Hepatocyte (in vitro differentiated cells): ENCODE measurements around the gene CRISP1. TPM values are rescaled to one million over a fixed set of nuclear protein-coding genes. Genes with fewer than 3 reads are reported as not detected.
"Not testable (repeated sequence)": the region's sequence is repeated elsewhere in the genome, so short reads cannot be mapped to it uniquely, and the experiment has no call there.

ENCODE experiments used
- DNase-seq: peaks from one replicate; pipeline ENCODE4 v3.0.0-alpha.2; 2016; ENCODE audit warnings: low spot score
- H2AFZ ChIP-seq: fragments of 200-600 bp; sonication (generic); 2 replicates; pipeline ENCODE4 v1.6.0; 2016; ENCODE audit warnings: antibody characterized with exemption, mild to moderate bottlenecking
- H3K27ac ChIP-seq: fragments of 200-600 bp; sonication (generic); 2 replicates; pipeline ENCODE4 v1.5.1; 2016; ENCODE audit warnings: mild to moderate bottlenecking
- H3K27me3 ChIP-seq: fragments of 200-600 bp; sonication (generic); 2 replicates; pipeline ENCODE4 v1.6.1; 2016
- H3K36me3 ChIP-seq: fragments of 200-600 bp; sonication (generic); replicated peaks from 2 replicates; pipeline ENCODE4 v1.5.1; 2016; ENCODE audit warnings: low read depth; ENCODE audit not compliant: insufficient read depth
- H3K4me1 ChIP-seq: fragments of 200-600 bp; sonication (generic); 2 replicates; pipeline ENCODE4 v1.5.1; 2016; ENCODE audit warnings: mild to moderate bottlenecking, moderate library complexity; ENCODE audit not compliant: insufficient read depth
- H3K4me2 ChIP-seq: fragments of 200-600 bp; sonication (generic); 2 replicates; pipeline ENCODE4 v1.6.0; 2016
- H3K4me3 ChIP-seq: fragments of 200-600 bp; sonication (generic); 2 replicates; pipeline ENCODE4 v1.5.1; 2016; ENCODE audit warnings: mild to moderate bottlenecking
- H3K79me2 ChIP-seq: fragments of 200-600 bp; sonication (generic); 2 replicates; pipeline ENCODE4 v1.6.0; 2017; ENCODE audit warnings: mild to moderate bottlenecking
- H3K9me2 ChIP-seq: fragments of 200-600 bp; sonication (generic); replicated peaks from 2 replicates; pipeline ENCODE4 v1.6.0; 2017; ENCODE audit warnings: mild to moderate bottlenecking; ENCODE audit not compliant: insufficient read depth
- H3K9me3 ChIP-seq: fragments of 200-600 bp; sonication (generic); 2 replicates; pipeline ENCODE4 v1.5.1; 2016; ENCODE audit warnings: low read depth, mild to moderate bottlenecking
- H4K20me1 ChIP-seq: fragments of 200-600 bp; sonication (generic); 2 replicates; pipeline ENCODE4 v1.6.0; 2016; ENCODE audit warnings: mild to moderate bottlenecking; ENCODE audit not compliant: insufficient read depth, poor library complexity, severe bottlenecking
- CTCF ChIP-seq: fragments of 200-600 bp; sonication (generic); IDR thresholded peaks from 2 replicates; pipeline ENCODE4 v1.5.1; 2016; ENCODE audit warnings: antibody characterized with exemption, mild to moderate bottlenecking; ENCODE audit not compliant: poor library complexity
- EZH2 ChIP-seq: fragments of 200-600 bp; sonication (generic); IDR thresholded peaks from 2 replicates; pipeline ENCODE4 v1.6.1; 2016; ENCODE audit warnings: antibody characterized with exemption, mild to moderate bottlenecking, borderline replicate concordance
- EZH2phosphoT487 ChIP-seq: fragments of 200-600 bp; sonication (generic); IDR thresholded peaks from one replicate; pipeline ENCODE4 v1.6.1; 2018; ENCODE audit warnings: antibody characterized with exemption, mild to moderate bottlenecking, low read depth, moderate library complexity; ENCODE audit not compliant: unreplicated experiment, severe bottlenecking
- WGBS: methylation state at CpG from one replicate; pipeline ENCODE4 v1.1.6; 2016; ENCODE audit warnings: low lambda C conversion rate; ENCODE audit errors: missing lambda C conversion rate; 5-methylcytosine and 5-hydroxymethylcytosine counted together
- polyA plus RNA-seq: library from polyadenylated mRNA; unstranded; fragments of >200 nt; fragmentation: Nextera tagmentation; extraction: Ambion mirVana; gene quantifications from 2 replicates; pipeline ENCODE4 v1.2.1, GENCODE V29; 2016
- total RNA-seq: library from RNA; depleted of rRNA; stranded (reverse); fragments of >200 nt; gene quantifications from 2 replicates; pipeline ENCODE4 v1.2.3, GENCODE V29; 2014

CRISP1 gene
- total and polyA plus RNA-seq, 2 experiments from 2014 or later = not detected

DNA sequence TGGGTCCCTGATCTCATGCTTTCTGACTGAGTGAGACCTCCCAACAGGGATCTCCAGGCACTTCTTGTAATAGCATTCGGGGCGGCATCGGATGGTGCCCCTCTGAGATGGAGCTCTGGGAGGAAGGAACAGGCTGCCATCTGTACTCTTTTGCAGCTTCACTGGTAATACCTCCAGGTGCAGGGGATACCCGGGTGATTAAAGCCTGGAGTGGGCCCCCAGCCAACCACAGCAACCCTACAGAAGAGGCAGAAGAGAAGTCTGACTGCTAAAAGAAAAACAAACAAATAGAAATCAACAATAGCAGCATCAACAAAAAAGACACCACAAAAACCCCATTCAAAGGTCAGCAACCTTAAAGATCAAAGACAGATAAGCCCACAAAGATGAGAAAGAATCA lies 60.2 kb downstream of the CRISP1 start:
- Histone ChIP-seq H3K4me1 (no peaks in the 10 kb centered on the region), H4K20me1 (no peaks in the 10 kb centered on the region), H3K4me2 (no peak overlapping the region), H3K79me2 (no peaks in the 10 kb centered on the region), H3K9me3 (no peaks in the 10 kb centered on the region), H3K27me3 (no peaks in the 10 kb centered on the region), H3K9me2 (no peaks in the 10 kb centered on the region), H3K27ac (no peak overlapping the region), H2AFZ (no peak overlapping the region), H3K36me3 (no peaks in the 10 kb centered on the region), H3K4me3 (no peak overlapping the region)
- TF ChIP-seq EZH2phosphoT487 (no peak), CTCF (no peak), EZH2 (no peak)
- WGBS = 90% methylated on average over 4 of the region's 4 CpGs
- DNase-seq = no peak

DNA sequence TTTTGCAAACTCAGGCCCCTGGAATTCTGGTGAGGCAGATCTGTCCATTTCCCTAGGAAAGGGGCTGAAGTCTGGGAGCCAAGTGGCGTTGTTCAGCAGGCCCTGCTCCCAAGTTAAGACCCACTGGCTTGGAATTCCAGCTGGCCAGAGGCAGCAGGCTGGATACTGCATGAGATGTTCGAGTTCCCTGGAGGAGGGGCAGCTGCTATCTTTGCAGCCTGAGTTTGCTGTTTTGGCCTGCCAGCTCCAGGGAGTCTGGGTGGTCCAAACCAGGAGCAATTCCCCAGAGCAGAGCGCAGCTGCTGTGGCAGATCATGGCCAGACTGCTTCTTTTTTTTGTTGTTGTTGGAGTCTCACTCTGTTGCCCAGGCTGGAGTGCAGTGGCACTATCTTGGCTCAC lies 61.1 kb downstream of the CRISP1 start:
- no peaks in the 10 kb centered on the region for H4K20me1 ChIP-seq
- H3K27me3 ChIP-seq = no peaks in the 10 kb centered on the region
- no peaks in the 10 kb centered on the region for H3K9me3 ChIP-seq
- H3K27ac ChIP-seq = no peak overlapping the region
- H3K4me2 ChIP-seq = no peak overlapping the region
- DNase-seq = no peak
- no peak overlapping the region for H3K4me3 ChIP-seq
- H3K36me3 ChIP-seq = no peaks in the 10 kb centered on the region
- no peaks in the 10 kb centered on the region for H3K9me2 ChIP-seq
- WGBS = 64% methylated on average over 3 of the region's 3 CpGs
- H3K79me2 ChIP-seq = no peaks in the 10 kb centered on the region
- H2AFZ ChIP-seq = no peak overlapping the region
- no peaks in the 10 kb centered on the region for H3K4me1 ChIP-seq
- no peak for TF ChIP-seq EZH2phosphoT487
- TF ChIP-seq EZH2 = no peak

DNA sequence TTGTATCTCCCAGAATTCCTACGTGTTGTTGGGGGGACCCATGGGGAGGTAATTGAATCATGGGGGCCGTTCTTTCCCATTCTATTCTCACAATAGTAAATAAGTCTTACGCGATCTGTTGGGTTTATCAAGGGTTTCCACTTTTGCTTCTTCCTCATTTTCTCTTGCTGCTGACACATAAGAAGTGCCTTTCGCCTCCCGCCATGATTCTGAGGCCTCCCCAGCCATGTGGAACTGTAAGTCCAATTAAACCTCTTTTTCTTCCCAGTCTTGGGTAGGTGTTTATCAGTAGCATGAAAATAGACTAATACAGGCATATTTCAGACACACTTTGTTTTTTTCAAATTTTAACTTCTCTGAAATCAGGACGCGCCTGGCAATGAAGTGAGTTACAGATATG lies 64.8 kb downstream of the CRISP1 start:
- no peak overlapping the region for H3K27ac ChIP-seq
- TF ChIP-seq EZH2 (no peak), EZH2phosphoT487 (no peak)
- 97% methylated on average over 8 of the region's 8 CpGs for WGBS
- no peak for DNase-seq
- no peaks in the 10 kb centered on the region for H3K79me2 ChIP-seq
- no peak overlapping the region for H2AFZ ChIP-seq
- no peaks in the 10 kb centered on the region for H3K27me3 ChIP-seq
- no peak overlapping the region for H3K4me2 ChIP-seq
- H3K9me2 ChIP-seq = no peaks in the 10 kb centered on the region
- no peaks in the 10 kb centered on the region for H3K9me3 ChIP-seq
- no peaks in the 10 kb centered on the region for H3K36me3 ChIP-seq
- H4K20me1 ChIP-seq = no peaks in the 10 kb centered on the region
- no peaks in the 10 kb centered on the region for H3K4me1 ChIP-seq
- H3K4me3 ChIP-seq = no peak overlapping the region

GRCh38 chr6:49799090-49799489 lies 67.2 kb downstream of the CRISP1 start:
- no peak for DNase-seq
- H4K20me1 ChIP-seq = no peaks in the 10 kb centered on the region
- no peak overlapping the region for H3K4me2 ChIP-seq
- H3K9me2 ChIP-seq = no peaks in the 10 kb centered on the region
- no peak overlapping the region for H3K4me3 ChIP-seq
- 91% methylated on average over 1 of the region's 1 CpG for WGBS
- H3K9me3 ChIP-seq = no peaks in the 10 kb centered on the region
- no peak for TF ChIP-seq CTCF
- no peak for TF ChIP-seq EZH2
- no peak for TF ChIP-seq EZH2phosphoT487
- H3K4me1 ChIP-seq = no peaks in the 10 kb centered on the region
- no peaks in the 10 kb centered on the region for H3K36me3 ChIP-seq
- H3K27me3 ChIP-seq = no peaks in the 10 kb centered on the region
- H3K27ac ChIP-seq = no peak overlapping the region
- no peak overlapping the region for H2AFZ ChIP-seq
- H3K79me2 ChIP-seq = no peaks in the 10 kb centered on the region

DNA sequence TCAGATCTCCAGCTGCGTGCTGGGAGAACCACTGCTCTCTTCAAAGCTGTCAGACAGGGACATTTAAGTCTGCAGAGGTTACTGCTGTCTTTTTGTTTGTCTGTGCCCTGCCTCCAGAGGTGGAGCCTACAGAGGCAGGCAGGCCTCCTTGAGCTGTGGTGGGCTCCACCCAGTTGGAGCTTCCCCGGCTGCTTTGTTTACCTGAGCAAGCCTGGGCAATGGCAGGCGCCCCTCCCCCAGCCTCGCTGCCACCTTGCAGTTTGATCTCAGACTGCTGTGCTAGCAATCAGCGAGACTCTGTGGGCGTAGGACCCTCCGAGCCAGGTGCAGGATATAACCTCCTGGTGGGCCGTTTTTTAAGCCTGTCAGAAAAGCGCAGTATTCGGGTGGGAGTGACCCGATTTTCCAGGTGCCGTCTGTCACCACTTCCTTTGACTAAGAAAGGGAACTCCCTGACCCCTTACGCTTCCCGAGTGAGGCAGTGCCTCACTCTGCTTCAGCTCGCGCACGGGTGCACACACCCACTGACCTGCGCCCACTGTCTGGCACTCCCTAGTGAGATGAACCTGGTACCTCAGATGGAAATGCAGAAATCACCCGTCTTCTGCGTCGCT lies 69.4 kb downstream of the CRISP1 start:
- 38% methylated on average over 21 of the region's 21 CpGs for WGBS
- DNase-seq, H3K36me3 ChIP-seq, H3K27ac ChIP-seq, H2AFZ ChIP-seq, H3K4me1 ChIP-seq, H3K79me2 ChIP-seq, H3K9me3 ChIP-seq, H3K27me3 ChIP-seq, H4K20me1 ChIP-seq, H3K9me2 ChIP-seq, H3K4me3 ChIP-seq: not testable (repeated sequence)
- peak overlapping the region; percentile 67 for H3K4me2 ChIP-seq
